K562 (cell line): ENCODE data around the gene PSMA5. TPM values are rescaled to one million over a fixed set of nuclear protein-coding genes. Genes with fewer than 3 reads are reported as not detected.

Experiments
- ASH1L ChIP-seq: fragments of 450-650 bp; IDR thresholded peaks from 2 replicates; pipeline ENCODE4 v1.6.1; 2018; ENCODE audit warnings: borderline replicate concordance, mild to moderate bottlenecking, low read depth; ENCODE audit not compliant: partially characterized antibody
- CBX3 ChIP-seq, 2 experiments: IDR thresholded peaks; 1 replicate in 1 of 2; 2 replicates in 1 of 2; pipeline ENCODE4 v1.6.1; 2012; ENCODE audit warnings: inconsistent platforms in 2 of 2, low read length in 2 of 2, borderline replicate concordance in 1 of 2, control low read depth in 1 of 2
- CBX5 ChIP-seq: IDR thresholded peaks from 2 replicates; pipeline ENCODE4 v1.6.1; 2014; ENCODE audit warnings: low read depth, borderline replicate concordance
- CHD2 ChIP-seq: IDR thresholded peaks from 2 replicates; pipeline ENCODE4 v1.6.1; 2011; ENCODE audit warnings: low read depth, low read length
- E2F3 ChIP-seq: fragments of 250-450 bp; sonication (Bioruptor Pico); IDR thresholded peaks from 2 replicates; pipeline ENCODE4 v1.4.0; 2020; ENCODE audit warnings: mild to moderate bottlenecking
- HDAC1 ChIP-seq, 2 experiments: fragments of 450-650 bp; IDR thresholded peaks; 2 replicates each; pipeline ENCODE4 v1.6.1; 2016 to 2017; ENCODE audit warnings: inconsistent platforms in 1 of 2, mild to moderate bottlenecking in 1 of 2, moderate library complexity in 1 of 2
- ILF3 ChIP-seq: fragments of 450-650 bp; IDR thresholded peaks from 2 replicates; pipeline ENCODE4 v1.6.1; 2018; ENCODE audit warnings: antibody characterized with exemption, mild to moderate bottlenecking, moderate library complexity, borderline replicate concordance
- NUFIP1 ChIP-seq: fragments of 450-650 bp; IDR thresholded peaks from 2 replicates; pipeline ENCODE4 v1.6.1; 2018; ENCODE audit not compliant: partially characterized antibody
- PML ChIP-seq: IDR thresholded peaks from 2 replicates; pipeline ENCODE4 v1.6.1; 2012; ENCODE audit warnings: low read length, inconsistent platforms
- RBFOX2 ChIP-seq: fragments of 200-400 bp; formaldehyde crosslinking; IDR thresholded peaks from 2 replicates; pipeline ENCODE4 v1.6.1; 2017; ENCODE audit warnings: low read depth, mild to moderate bottlenecking, low read length, moderate library complexity
- SMC3 ChIP-seq: conservative IDR thresholded peaks from 2 replicates; pipeline ENCODE4 v1.6.1; 2011; ENCODE audit warnings: low read depth, low read length, improper control_type of control experiment; ENCODE audit not compliant: insufficient read depth
- SRSF3 ChIP-seq: fragments of 200-400 bp; formaldehyde crosslinking; IDR thresholded peaks from 2 replicates; pipeline ENCODE4 v1.6.1; 2016; ENCODE audit warnings: mild to moderate bottlenecking, low read length, moderate library complexity; ENCODE audit not compliant: insufficient read depth
- U2AF2 ChIP-seq: fragments of 200-400 bp; formaldehyde crosslinking; optimal IDR thresholded peaks from 2 replicates; pipeline ENCODE3; 2017; ENCODE audit warnings: low read depth, mild to moderate bottlenecking, low read length
- USF2 ChIP-seq: sonication (generic); formaldehyde crosslinking; IDR thresholded peaks from 2 replicates; pipeline ENCODE4 v1.5.0; 2020; ENCODE audit warnings: missing genetic modification reagents
- ZBTB8A ChIP-seq: fragments of 450-650 bp; IDR thresholded peaks from 2 replicates; pipeline ENCODE4 v1.6.1; 2018; ENCODE audit warnings: mild to moderate bottlenecking, moderate library complexity; ENCODE audit not compliant: partially characterized antibody
- ZMIZ1 ChIP-seq, 2 experiments: fragments of 150-350 bp in 1 of 2; IDR thresholded peaks; 2 replicates each; pipeline ENCODE4 v1.6.1; 2012 to 2016; ENCODE audit warnings: low read depth in 2 of 2, low read length in 2 of 2, mild to moderate bottlenecking in 1 of 2, moderate library complexity in 1 of 2
- ZNF23 ChIP-seq: fragments of 250-450 bp; sonication (Bioruptor Pico); IDR thresholded peaks from 2 replicates; pipeline ENCODE4 v1.4.0; 2020; ENCODE audit warnings: mild to moderate bottlenecking
- ZNF3 ChIP-seq: fragments of 250-450 bp; sonication (Bioruptor Pico); IDR thresholded peaks from 2 replicates; pipeline ENCODE4 v1.5.0; 2021; ENCODE audit warnings: mild to moderate bottlenecking, moderate library complexity
- ZNF780A ChIP-seq: fragments of 250-450 bp; sonication (Bioruptor Pico); IDR thresholded peaks from 2 replicates; pipeline ENCODE4 v1.5.0; 2021; ENCODE audit warnings: mild to moderate bottlenecking
- polyA plus RNA-seq, 8 experiments: library from polyadenylated mRNA; depleted of rRNA in 4 of 8; stranded (reverse) in 5 of 8; unstranded in 3 of 8; fragments of >200 nt; fragmentation: Nextera tagmentation in 2 of 8; fragmentation: Illumina TruSeq in 1 of 8; extraction: Ambion mirVana in 2 of 8; extraction: Trizol in 1 of 8; gene quantifications; 2 replicates each; pipeline versions ENCODE4 v1.2.1 to v1.2.3, GENCODE V29; 2011 to 2014; ENCODE audit warnings: inconsistent platforms in 1 of 8, missing spikeins in 1 of 8
- total RNA-seq, 7 experiments: library from RNA; depleted of rRNA in 6 of 7; stranded (reverse); fragments of >200 nt in 6 of 7; fragmentation: Illumina TruSeq in 2 of 7; extraction: Trizol in 2 of 7; gene quantifications; 2 replicates each; pipeline versions ENCODE4 v1.2.1 to v1.2.3, GENCODE V29; 2011 to 2021; ENCODE audit warnings: low replicate concordance in 1 of 7
- TF ChIP-seq, protein P1 (sequence below): fragments of 200-400 bp; formaldehyde crosslinking; IDR thresholded peaks from 2 replicates; pipeline ENCODE4 v1.6.1; 2017; ENCODE audit warnings: mild to moderate bottlenecking, low read depth, low read length, moderate library complexity
- TF ChIP-seq, protein P2 (sequence below): sonication (generic); formaldehyde crosslinking; IDR thresholded peaks from 2 replicates; pipeline ENCODE4 v1.8.1; 2022; ENCODE audit warnings: missing genetic modification reagents

The PSMA5 gene
- total and polyA plus RNA-seq, 9 of the 15 experiments (the other 6 are each of a cell fraction or from before 2014, with no cell fraction given), result 82.6 to 542 (median 287) TPM

DNA sequence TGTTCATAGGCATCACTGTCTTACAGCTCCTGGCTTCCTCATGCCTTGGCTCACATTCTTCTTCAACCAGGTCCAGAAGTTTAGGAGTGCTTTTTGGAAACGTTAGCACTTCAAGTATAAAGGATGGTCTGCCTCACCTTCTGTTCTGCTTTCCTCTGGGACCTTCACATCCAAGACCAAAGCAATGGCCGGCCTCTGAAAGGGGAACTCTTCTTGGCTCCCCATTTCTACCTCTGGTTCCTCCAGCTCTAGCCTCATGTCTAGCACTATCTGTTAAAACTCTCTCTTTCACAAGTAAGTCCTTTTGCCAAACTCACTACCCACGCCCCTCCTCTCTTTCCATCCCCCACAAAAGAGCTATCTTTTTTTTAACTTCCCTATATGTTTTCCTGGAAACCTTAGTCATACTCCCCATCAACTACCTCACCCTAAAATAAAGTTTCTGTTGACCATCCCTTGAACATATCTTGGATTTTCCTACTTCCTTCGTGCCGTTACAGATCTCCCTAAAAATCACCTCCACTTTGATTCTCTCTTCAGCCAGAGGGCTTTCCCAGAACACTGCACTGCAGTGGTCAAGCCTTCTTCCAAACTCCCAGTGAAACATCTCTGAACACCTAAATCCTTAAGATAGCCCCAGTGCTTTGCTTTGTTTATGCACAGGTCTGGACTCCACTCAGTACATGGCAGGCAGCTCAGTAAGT is 36.5 kb downstream of the PSMA5 start (continued):
- no peak for TF ChIP-seq CBX3 (IDR thresholded peaks at IDR 0.05; ENCODE audit: borderline replicate concordance in 1 of 2, low read length in 2 of 2)
- TF ChIP-seq SRSF3, result no peak
- no peak for TF ChIP-seq U2AF2
- TF ChIP-seq ZMIZ1 (IDR thresholded peaks at IDR 0.05; ENCODE audit: low read depth in 2 of 2, low read length in 2 of 2), result no peak
- TF ChIP-seq USF2, result no peak
- no peak for TF ChIP-seq CHD2
- no peak for TF ChIP-seq ZBTB8A
- no peak for TF ChIP-seq ZNF3
- peak in 1 of 2 experiments; percentile 94; a peak in 2 of 4 replicates for TF ChIP-seq HDAC1 (IDR thresholded peaks at IDR 0.05)
- no peak; the same call in 1 of the 2 replicates for TF ChIP-seq CBX5
- TF ChIP-seq RBFOX2, result no peak; the same call in 1 of the 2 replicates
- no peak for TF ChIP-seq ZNF780A (CRISPR knock-in tag)
- TF ChIP-seq E2F3, result no peak
- TF ChIP-seq NUFIP1, result no peak
- TF ChIP-seq SMC3, result no peak
- peak; percentile 74 for TF ChIP-seq PML
- TF ChIP-seq ZNF23 (CRISPR knock-in tag), result peak; percentile 43; the same call in 1 of the 2 replicates
- peak; percentile 23 for TF ChIP-seq ASH1L
- TF ChIP-seq, protein P1, sequence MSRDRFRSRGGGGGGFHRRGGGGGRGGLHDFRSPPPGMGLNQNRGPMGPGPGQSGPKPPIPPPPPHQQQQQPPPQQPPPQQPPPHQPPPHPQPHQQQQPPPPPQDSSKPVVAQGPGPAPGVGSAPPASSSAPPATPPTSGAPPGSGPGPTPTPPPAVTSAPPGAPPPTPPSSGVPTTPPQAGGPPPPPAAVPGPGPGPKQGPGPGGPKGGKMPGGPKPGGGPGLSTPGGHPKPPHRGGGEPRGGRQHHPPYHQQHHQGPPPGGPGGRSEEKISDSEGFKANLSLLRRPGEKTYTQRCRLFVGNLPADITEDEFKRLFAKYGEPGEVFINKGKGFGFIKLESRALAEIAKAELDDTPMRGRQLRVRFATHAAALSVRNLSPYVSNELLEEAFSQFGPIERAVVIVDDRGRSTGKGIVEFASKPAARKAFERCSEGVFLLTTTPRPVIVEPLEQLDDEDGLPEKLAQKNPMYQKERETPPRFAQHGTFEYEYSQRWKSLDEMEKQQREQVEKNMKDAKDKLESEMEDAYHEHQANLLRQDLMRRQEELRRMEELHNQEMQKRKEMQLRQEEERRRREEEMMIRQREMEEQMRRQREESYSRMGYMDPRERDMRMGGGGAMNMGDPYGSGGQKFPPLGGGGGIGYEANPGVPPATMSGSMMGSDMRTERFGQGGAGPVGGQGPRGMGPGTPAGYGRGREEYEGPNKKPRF, result no peak
- TF ChIP-seq ILF3, result no peak
- TF ChIP-seq, protein P2, sequence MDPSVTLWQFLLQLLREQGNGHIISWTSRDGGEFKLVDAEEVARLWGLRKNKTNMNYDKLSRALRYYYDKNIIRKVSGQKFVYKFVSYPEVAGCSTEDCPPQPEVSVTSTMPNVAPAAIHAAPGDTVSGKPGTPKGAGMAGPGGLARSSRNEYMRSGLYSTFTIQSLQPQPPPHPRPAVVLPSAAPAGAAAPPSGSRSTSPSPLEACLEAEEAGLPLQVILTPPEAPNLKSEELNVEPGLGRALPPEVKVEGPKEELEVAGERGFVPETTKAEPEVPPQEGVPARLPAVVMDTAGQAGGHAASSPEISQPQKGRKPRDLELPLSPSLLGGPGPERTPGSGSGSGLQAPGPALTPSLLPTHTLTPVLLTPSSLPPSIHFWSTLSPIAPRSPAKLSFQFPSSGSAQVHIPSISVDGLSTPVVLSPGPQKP, result no peak
